ENCODE data around the gene ZNF587.
"Not testable (repeated sequence)": the region's sequence is repeated elsewhere in the genome, so short reads cannot be mapped to it uniquely, and the experiment has no call there.

Gene ZNF587

DNA sequence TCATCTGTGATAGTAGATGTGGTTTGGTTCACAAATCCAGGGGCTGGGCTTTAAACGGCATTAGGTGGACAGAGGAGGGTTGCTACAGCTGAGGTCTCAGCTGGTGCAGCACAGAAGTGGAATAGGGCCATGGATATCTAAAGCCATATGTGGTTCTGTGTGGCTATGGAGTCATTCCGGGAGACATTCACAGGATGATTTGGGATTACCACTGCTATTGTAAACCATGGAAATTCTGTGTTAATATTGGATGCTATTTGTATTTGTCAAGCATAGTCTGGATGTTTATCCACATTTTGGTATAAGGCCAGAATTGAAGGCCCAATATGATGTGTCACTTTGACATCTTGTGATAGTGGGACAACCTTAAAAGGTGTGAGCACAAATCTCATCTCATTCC is 26.5 kb upstream of the ZNF587 start:
- DNase-seq (ENCODE audit: low spot score) = not testable (repeated sequence)

DNA sequence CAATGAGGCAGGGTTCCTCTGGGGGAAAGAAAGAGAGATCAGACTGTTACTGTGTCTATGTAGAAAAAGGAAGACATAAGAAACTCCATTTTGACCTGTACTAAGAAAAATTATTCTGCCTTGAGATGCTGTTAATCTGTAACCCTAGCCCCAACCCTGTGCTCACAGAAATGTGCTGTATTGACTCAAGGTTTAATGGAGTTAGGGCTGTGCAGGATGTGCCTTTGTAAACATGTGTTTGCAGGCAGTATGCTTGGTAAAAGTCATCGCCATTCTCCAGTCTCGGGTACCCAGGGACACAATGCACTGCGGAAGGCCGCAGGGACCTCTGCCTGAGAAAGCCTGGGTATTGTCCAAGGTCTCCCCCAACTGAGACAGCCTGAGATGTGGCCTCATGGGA is 26.1 kb upstream of the ZNF587 start:
- DNase-seq (ENCODE audit: low spot score) = not testable (repeated sequence)

DNA sequence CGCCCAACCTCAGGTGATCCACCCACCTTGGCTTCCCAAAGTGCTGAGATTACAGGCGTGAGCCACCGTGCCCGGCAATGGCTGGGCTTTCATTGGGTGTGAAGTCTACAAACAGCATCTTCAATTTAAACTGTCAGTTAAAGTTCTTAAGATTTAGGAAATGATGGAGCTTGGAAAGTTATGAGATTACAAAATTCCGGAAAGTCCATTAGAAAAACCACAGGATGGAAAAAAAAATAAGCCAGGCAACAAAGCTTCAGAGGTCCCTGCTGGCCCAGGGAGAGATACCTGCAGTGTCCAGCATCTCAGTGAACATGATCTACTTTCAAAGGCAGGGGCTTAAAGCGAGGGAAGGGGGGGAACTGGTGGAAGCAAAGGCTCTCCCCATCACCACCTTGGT is 24.1 kb upstream of the ZNF587 start:
- DNase-seq (ENCODE audit: low spot score) = no peak

DNA sequence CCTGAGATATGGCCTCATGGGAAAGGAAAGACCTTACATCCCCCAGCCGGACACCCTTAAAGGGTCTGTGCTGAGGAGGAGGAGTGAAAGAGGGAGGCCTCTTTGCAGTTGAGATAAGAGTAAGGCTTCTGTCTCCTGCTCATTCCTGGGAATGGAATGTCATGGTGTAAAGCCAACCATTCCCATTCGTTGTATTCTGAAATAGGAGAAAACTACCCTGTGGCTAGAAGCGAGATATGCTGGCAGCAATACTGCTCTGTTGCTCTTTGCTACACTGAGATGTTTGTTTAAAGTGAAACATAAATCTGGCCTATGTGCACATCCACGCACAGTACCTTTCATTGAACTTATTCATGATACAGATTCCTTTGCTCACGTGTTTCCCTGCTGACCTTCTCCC is 20.3 kb upstream of the ZNF587 start:
- no peak for DNase-seq (ENCODE audit: low spot score)

DNA sequence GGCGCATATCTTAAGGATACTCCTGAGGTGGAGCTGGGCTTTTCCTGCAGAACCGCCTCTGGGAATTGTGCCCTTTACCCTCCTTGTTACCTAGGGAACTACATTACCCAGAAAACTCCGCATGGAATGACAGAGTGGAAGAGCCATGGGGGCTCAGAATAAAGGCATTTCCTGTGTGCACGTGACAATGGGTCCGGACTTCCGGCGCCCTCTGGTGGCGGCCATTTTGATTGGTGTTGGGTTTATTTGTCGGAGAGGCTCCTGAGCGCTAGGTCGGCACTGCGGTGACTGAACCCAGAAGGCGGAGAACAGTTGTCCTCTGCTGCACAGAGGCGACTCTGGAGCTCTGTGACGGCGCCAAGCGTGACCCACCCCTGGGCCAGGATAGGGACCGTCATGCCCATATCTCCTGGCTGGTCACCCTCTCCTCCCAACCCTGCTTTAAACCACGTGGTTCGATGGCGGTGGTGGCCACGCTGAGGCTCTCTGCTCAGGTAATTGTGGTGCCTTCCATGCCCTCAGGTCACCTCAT is 19.5 kb upstream of the ZNF587 start, which contains the start of gene ZNF587B:
Gene ZNF587B (plus strand): TSS at position 229 of the 532 bp plus-strand sequence. CDS start 230 bp downstream, at position 459.
- peak; percentile 75 for DNase-seq (ENCODE audit: low spot score)

DNA sequence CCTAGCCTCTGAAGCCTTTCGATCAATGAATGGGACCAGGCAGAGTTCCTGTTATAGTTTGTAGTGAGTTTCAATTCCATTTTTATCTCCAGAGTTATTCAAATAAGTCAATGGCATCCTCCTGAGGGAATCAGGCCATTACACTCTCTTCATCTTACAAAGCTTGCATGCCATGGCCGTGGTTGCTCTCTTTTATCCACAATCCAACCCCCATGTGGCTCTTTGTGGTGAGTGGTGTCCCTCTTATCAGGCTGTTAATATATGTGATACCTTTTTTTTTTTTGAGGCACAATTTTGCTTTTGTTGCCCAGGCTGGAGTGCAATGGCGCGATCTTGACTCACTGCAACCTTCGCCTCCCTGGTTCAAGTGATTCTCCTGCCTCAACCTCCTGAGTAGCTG is 12.7 kb upstream of the ZNF587 start:
- not testable (repeated sequence) for DNase-seq (ENCODE audit: low spot score)

DNA sequence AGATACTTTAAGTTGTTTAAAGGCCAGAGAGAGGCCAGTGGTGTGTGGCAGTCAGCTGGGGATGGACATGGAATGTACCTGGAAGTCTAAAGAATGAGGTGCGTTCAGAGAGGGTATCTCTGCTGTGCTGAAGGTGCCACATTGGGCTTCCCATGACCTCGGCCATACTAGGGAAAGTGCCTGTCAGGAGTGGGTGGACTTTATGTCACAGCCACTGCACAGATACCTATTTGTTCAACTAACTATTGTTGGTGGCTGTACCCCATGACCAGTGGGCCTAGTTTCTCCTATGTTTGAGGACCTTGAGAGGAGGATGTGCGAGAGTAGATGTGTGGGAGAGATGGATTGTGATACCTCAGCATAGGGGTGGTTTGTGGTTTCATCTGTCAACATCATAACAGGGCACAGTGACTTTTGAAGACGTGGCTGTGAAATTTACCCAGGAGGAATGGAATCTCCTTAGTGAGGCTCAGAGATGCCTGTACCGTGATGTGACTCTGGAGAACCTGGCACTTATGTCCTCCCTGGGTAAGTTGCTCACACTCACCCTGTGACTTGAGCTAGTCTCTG is 11.0 kb upstream of the ZNF587 start:
- DNase-seq (ENCODE audit: low spot score) = not testable (repeated sequence)

DNA sequence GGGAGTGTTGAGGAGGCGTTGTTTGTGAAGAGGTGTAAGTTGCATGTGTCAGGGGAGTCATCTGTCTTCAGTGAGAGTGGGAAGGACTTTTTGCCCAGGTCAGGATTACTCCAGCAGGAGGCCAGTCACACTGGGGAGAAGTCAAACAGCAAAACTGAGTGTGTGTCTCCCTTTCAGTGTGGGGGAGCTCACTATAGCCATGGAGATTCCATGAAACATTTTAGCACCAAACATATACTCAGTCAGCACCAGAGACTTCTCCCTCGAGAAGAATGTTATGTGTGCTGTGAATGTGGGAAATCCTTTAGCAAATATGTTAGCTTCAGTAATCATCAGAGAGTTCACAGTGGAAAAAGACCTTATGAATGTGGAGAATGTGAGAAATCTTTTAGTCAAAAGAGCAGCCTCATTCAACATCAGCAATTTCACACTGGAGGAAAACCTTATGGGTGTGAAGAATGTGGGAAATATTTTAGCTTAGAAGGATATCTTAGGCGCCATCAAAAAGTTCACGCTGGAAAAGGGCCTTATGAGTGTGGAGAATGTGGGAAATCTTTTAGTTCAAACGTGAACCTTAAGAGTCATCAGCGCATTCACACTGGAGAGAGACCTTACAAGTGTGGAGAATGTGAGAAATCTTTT is 8.4 kb upstream of the ZNF587 start:
- DNase-seq (ENCODE audit: low spot score) = no peak

DNA sequence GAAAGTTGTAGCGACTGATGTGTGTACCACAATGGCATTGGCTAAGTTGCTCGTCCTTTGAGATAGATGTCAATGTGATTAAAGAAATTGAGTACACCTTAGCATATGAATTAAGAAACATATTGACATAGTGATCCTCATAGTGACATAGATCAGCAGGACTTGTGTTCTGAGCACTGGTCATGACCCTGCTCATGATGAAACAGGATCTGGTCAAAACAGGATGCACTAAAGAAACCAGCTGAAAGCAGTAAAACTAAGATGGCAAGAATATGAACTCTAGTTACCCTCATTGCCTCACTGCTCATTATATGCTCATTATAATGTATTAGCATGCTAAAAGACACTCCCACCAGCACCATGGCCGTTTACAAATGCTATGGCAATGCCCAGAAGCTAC is 2.5 kb upstream of the ZNF587 start:
- not testable (repeated sequence) for DNase-seq (ENCODE audit: low spot score)

DNA sequence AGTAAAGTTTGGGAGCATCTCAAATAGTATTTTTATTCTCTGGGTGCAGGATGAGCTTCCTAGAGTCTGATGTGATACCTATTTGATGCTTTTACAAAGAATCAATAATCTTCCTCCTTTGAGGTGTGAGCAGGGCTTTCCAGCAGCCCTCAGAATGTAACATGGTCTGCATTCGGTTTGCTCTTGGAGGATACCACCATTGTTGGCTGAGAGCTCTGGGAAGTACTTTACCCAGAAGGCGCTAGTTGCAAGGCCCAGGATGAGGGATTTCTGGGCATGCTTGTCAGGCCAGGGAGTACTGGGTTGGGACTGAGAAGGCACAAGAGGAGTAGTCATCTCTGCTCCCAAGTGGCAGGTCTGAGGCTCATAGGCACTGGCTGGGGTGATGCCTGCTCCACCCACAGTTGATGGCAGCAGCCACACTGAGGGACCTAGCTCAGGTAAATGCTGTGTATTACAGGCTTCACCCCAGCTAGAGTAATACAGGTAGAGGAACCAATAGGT is 445 bp upstream of the ZNF587 start:
- not testable (repeated sequence) for DNase-seq (ENCODE audit: low spot score)

DNA sequence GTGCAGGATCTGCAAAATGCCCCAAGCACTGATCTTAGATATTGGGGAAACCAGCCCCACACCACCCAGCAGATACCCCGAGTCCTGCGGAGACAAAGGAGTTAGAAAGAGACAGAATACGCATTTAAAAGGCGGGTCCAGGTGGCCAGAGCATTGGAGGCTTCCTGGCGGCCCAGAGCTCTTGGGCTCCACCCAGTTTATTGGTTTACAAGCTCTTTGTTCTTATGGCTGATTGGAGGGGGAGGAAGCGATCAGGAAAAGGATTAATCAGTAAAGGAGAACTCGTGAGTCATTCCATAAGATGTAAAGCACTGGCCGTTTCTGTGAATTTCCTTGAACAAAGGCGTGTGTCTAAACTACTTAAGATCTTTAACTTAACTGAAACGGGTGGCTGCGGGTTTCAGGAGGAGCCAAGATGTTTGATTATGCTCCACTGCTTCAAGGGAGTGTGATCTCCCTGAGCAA is 926 bp downstream of the ZNF587 start:
- peak; percentile 51 for DNase-seq (ENCODE audit: low spot score)

DNA sequence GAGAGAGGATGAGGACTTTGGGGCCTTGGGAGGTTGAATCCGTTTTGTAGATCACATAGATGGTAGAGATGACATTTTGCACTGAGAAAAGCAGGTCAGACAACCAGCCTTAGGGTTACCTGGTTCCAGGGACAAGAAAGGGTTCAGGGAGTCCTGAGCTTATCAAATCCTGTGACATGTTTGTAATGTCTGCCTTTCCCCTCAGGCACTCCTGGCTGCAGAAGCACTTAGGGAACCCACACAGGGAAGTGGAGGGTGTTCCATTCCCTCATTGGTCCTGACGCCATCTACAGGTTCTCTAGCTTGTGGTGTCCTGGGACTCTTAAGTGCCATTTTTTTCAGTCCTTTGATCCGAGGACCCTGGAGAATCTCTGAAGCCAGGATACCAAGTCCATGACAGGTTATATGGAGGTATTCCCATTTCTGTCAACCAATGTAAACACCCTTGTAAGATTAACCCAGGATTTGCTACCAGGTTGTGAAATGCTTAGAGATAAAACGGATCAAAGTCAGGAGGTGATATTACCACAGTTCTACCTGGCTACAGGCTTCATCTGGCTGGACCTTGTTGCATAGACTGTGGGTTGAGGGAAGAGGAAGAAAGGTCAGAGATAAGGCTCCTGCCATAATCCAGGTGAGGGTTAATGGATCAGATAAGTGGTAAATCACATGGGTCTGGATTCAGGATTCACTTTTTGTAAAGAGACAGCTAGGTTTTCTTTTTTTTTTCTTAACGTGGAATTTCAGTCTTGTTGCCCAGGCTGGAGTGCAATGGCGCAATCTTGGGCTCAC is 2.3 kb downstream of the ZNF587 start:
- not testable (repeated sequence) for DNase-seq (ENCODE audit: low spot score)

DNA sequence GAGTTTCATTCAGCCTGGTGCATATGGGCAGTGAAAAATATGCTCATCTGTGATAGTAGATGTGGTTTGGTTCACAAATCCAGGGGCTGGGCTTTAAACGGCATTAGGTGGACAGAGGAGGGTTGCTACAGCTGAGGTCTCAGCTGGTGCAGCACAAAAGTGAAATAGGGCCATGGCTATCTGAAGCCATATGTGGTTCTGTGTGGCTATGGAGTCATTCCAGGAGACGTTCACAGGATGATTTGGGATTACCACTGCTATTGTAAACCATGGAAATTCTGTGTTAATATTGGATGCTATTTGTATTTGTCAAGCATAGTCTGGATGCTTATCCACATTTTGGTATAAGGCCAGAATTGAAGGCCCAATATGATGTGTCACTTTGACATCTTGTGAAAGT is 4.5 kb downstream of the ZNF587 start:
- DNase-seq (ENCODE audit: low spot score) = not testable (repeated sequence)

DNA sequence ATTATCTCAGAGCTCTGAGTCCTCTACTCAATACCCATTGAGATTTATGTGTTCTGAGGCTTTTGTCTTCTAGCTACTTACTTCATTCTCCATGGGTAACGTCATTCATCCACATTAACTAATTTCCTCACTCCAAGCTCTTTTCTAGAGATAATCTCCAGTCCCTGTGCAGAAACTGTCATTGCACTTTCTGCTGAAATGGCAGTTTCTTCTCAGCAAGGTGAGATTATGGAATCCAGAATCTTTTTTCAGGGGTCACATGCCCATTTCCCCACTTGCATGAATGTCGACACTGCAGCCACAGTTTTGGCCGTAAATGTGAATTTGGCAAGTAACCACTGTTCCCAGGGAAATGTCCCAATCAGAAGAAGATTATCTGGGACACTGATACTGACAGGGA is 12.7 kb downstream of the ZNF587 start:
- DNase-seq (ENCODE audit: low spot score) = not testable (repeated sequence)

DNA sequence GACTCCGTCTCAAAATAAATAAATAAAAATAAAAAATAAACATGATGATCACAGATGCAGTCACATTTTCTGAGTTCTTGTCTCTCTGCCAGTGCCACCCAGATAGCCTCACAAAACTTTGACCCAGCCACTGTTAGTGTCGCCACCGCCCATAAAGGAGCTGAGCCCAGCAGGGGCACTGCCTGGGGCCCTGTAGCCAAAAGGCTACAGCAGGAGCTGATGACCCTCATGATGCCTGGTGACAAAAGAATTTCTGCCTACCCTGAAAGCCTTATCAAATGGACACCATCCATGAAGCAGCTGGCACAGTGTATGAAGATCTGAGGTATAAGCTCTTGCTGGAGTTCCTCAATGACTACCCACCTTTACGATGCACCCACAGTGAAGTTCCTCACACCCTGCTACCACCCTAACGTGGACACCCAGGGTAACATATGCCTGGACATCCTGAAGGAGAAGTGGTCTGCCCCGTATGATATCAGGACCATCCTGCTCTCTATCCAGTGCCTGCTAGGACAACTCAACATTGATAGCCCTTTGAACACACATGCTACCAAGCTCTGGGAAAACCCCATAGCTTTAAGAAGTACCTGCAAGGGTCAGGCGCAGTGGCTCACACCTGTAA is 18.3 kb downstream of the ZNF587 start:
- DNase-seq (ENCODE audit: low spot score) = no peak

DNA sequence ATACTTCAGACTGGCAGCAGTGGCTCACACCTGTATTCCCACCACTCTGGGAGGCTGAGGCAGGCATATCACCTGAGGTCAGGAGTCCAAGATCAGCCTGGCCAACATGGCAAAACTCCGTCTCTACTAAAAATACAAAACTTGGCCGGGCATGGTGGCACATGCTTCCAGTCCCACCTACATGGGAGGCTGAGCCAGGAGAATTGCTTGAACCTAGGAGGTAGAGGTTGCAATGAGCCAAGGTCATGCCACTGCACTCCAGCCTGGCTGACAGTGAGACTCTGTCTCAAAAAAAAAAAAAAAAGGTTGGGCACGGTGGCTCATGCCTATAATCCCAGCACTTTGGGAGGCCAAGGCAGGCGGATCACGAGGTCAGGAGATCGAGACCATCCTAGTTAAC is 20.0 kb downstream of the ZNF587 start:
- DNase-seq (ENCODE audit: low spot score) = not testable (repeated sequence)

DNA sequence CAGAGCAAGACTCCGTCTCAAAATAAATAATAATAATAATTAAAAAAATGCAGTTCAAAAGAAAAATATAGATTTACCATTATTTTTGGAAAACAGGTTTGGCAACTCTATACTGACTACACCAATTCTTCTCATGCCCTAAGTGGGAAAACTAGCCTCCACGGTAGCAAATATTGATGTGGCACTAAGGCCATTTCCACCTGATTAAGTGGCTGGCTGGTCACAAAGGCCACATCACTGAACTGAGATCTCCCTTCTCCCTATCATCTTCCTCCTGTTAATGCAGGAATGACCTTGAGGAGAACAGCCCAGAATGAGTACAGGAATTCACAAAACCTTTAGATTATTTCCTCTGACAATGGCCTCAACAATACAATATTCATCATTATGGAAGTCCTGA is 20.6 kb downstream of the ZNF587 start:
- no peak for DNase-seq (ENCODE audit: low spot score)

DNA sequence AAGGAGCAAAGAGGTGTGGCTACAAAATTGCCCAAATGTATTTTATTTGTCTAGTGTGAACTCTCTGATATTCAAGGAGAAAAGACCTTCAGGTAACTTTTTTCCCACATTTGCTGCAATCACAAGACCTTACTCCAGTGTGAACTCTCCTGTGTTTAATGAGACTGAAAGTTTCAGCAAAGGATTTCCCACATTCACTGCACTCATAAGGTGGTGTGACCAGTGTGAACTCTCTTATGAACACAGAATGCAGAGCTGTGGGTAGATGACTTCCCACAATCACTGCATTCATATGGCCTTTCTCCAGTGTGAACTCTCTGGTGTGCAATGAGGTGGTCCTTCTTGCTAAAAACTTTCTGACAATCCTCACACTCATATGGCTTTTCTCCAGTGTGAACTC is 22.8 kb downstream of the ZNF587 start:
- DNase-seq (ENCODE audit: low spot score) = no peak

DNA sequence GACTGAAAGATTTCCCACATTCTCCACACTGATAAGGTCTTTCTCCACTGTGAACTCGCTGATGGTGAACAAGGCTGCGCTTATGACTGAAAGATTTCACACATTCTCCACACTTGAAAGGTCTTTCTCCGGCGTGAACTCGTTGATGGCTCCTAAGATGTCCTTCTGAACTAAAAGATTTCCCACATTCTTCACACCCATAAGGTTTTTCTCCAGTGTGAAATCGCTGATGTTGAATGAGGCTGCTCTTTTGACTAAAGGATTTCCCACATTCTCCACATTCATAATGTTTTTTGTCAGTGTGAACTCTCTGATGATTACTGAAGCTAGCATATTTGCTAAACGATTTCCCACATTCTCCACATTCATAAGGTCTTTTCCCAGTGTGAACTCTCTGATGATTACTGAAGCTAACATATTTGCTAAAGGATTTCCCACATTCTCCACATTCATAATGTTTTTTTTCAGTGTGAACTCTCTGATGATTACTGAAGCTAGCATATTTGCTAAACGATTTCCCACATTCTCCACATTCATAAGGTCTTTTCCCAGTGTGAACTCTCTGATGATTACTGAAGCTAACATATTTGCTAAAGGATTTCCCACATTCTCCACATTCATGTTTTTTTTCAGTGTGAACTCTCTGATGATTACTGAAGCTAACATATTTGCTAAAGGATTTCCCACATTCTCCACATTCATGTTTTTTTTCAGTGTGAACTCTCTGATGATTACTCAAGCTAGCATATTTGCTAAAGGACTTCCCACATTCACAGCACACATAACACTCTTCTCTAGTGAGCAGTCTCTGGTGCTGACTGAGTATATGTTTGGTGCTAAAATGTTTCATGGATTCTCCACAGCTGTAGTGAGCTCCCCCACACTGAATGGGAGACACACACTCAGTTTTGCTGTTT is 24.5 kb downstream of the ZNF587 start:
- not testable (repeated sequence) for DNase-seq (ENCODE audit: low spot score)

DNA sequence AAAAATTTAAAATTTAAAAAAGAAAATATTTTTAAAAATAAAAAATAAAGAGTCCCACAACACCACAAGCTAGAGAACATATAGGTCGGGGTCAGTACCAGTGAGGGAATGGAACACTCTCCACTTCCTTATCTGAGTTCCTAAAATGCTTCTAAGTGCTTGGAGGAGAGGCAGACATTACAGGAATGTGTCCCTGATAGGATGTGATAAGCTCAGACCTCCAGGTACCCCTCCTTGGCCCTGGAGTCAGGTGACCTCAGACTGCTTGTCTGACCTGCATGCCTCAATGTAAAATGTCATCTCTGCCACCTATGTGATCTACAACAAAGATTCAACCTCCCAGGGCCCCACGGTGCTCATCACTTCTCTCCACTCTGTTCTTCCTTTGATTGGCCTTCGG is 36.4 kb downstream of the ZNF587 start:
- no peak for DNase-seq (ENCODE audit: low spot score)

Measured in kidney capillary endothelial cell (primary cell).